ENCODE data around the gene MT3.

- no peak for TF ChIP-seq CTCF (IDR thresholded peaks at IDR 0.05)
- TF ChIP-seq POLR2AphosphoS5 (IDR thresholded peaks at IDR 0.05): no peak
Measured at GRCh38 chr16:56635441-56635967, 46.2 kb downstream of the MT3 start.

All from gastroesophageal sphincter (tissue), 3 donors.